GM18861 (cell line): ENCODE measurements around the gene CDX2.
"Not testable (repeated sequence)": the region's sequence is repeated elsewhere in the genome, so short reads cannot be mapped to it uniquely, and the experiment has no call there.

Source experiments
- ATAC-seq: cut with Tn5 transposase; IDR thresholded peaks from one replicate; pipeline ENCODE4 v1.9.1; 2021; ENCODE audit not compliant: unreplicated experiment

CDX2 gene

GRCh38 chr13:27969082-27969865 is at the start of gene CDX2:
Gene CDX2 (minus strand): TSS chr13:27969315. CDS start chr13:27969006, 309 bp downstream.
- ATAC-seq, result no peak

- ATAC-seq, result no peak
Measured at GRCh38 chr13:28014301-28014700, 45.2 kb upstream of the CDX2 start.

- ATAC-seq, result no peak
Measured at GRCh38 chr13:28013482-28013881, 44.4 kb upstream of the CDX2 start.

GRCh38 chr13:28012896-28013295 is 43.8 kb upstream of the CDX2 start:
- peak; percentile 84 for ATAC-seq

GRCh38 chr13:28012383-28012782 is 43.3 kb upstream of the CDX2 start:
- ATAC-seq, result no peak

GRCh38 chr13:28010046-28010445 is 40.9 kb upstream of the CDX2 start:
- no peak for ATAC-seq

- not testable (repeated sequence) for ATAC-seq
Measured at GRCh38 chr13:28005016-28005415, 35.9 kb upstream of the CDX2 start.

- ATAC-seq, result no peak
Measured at GRCh38 chr13:28002886-28003698, 34.0 kb upstream of the CDX2 start.

GRCh38 chr13:28001837-28002473 is 32.8 kb upstream of the CDX2 start:
- ATAC-seq, result no peak

GRCh38 chr13:28001049-28001448 is 31.9 kb upstream of the CDX2 start:
- ATAC-seq, result no peak

GRCh38 chr13:28000567-28000966 is 31.5 kb upstream of the CDX2 start:
- no peak for ATAC-seq

- ATAC-seq, result no peak
Measured at GRCh38 chr13:27997904-27998522, 28.9 kb upstream of the CDX2 start.

GRCh38 chr13:27991881-27992280 is 22.8 kb upstream of the CDX2 start:
- no peak for ATAC-seq

GRCh38 chr13:27988520-27988919 is 19.4 kb upstream of the CDX2 start, which contains the start of gene URAD:
Gene URAD (minus strand): TSS chr13:27988693. CDS start chr13:27988637, 56 bp downstream.
- ATAC-seq, result no peak

GRCh38 chr13:27985600-27985999 is 16.5 kb upstream of the CDX2 start:
- no peak for ATAC-seq

GRCh38 chr13:27982361-27982760 is 13.2 kb upstream of the CDX2 start:
- ATAC-seq, result no peak

- ATAC-seq, result no peak
Measured at GRCh38 chr13:27981006-27981708, 12.0 kb upstream of the CDX2 start.

- ATAC-seq, result no peak
Measured at GRCh38 chr13:27980280-27980998, 11.3 kb upstream of the CDX2 start.

- ATAC-seq, result no peak
Measured at GRCh38 chr13:27979765-27980279, 10.7 kb upstream of the CDX2 start.
